Smooth muscle cell (in vitro differentiated cells): ENCODE data around the gene CLDN20. TPM values are rescaled to one million over a fixed set of nuclear protein-coding genes. Genes with fewer than 3 reads are reported as not detected.

Experiments
- DNase-seq: peaks from one replicate; lab custom pipeline; 2025; ENCODE audit not compliant: unreplicated experiment; lab: John Stamatoyannopoulos, UW
- H2AFZ ChIP-seq: fragments of 200-600 bp; sonication (generic); 2 replicates; pipeline ENCODE4 v1.6.0; 2016; ENCODE audit warnings: antibody characterized with exemption, low read depth, mild to moderate bottlenecking
- H3F3A ChIP-seq: fragments of 200-600 bp; sonication (generic); 2 replicates; pipeline ENCODE4 v1.6.0; 2017; ENCODE audit warnings: antibody characterized with exemption, low read depth
- H3K27ac ChIP-seq: fragments of 200-600 bp; sonication (generic); 2 replicates; pipeline ENCODE4 v1.5.1; 2016; ENCODE audit warnings: low read depth, mild to moderate bottlenecking
- H3K27me3 ChIP-seq: fragments of 200-600 bp; sonication (generic); 2 replicates; pipeline ENCODE4 v1.6.1; 2016; ENCODE audit warnings: low read depth, mild to moderate bottlenecking
- H3K36me3 ChIP-seq: fragments of 200-600 bp; sonication (generic); 2 replicates; pipeline ENCODE4 v1.5.1; 2016; ENCODE audit warnings: low read depth
- H3K4me1 ChIP-seq: fragments of 200-600 bp; sonication (generic); 2 replicates; pipeline ENCODE4 v1.5.1; 2016; ENCODE audit warnings: low read depth
- H3K4me2 ChIP-seq: fragments of 200-600 bp; sonication (generic); 2 replicates; pipeline ENCODE4 v1.6.0; 2016; ENCODE audit warnings: mild to moderate bottlenecking
- H3K4me3 ChIP-seq: fragments of 200-600 bp; sonication (generic); 2 replicates; pipeline ENCODE4 v1.5.1; 2016; ENCODE audit warnings: mild to moderate bottlenecking
- H3K79me2 ChIP-seq: fragments of 200-600 bp; sonication (generic); 2 replicates; pipeline ENCODE4 v1.6.0; 2016; ENCODE audit warnings: low read depth, mild to moderate bottlenecking
- H3K9ac ChIP-seq: fragments of 200-600 bp; sonication (generic); 2 replicates; pipeline ENCODE4 v1.6.0; 2016; ENCODE audit warnings: low read depth
- H3K9me3 ChIP-seq: fragments of 200-600 bp; sonication (generic); replicated peaks from 2 replicates; pipeline ENCODE4 v1.5.1; 2016; ENCODE audit warnings: low read depth
- H4K20me1 ChIP-seq: fragments of 200-600 bp; sonication (generic); 2 replicates; pipeline ENCODE4 v1.6.0; 2016; ENCODE audit warnings: low read depth
- WGBS: methylation state at CpG from one replicate; pipeline ENCODE4 v1.1.7; 2016; ENCODE audit warnings: low lambda C conversion rate; 5-methylcytosine and 5-hydroxymethylcytosine counted together
- polyA plus RNA-seq: library from polyadenylated mRNA; unstranded; fragments of >200 nt; fragmentation: Nextera tagmentation; extraction: Ambion mirVana; gene quantifications from 2 replicates; pipeline ENCODE4 v1.2.1, GENCODE V29; 2016
- total RNA-seq: library from RNA; depleted of rRNA; stranded (reverse); fragments of >200 nt; gene quantifications from 2 replicates; pipeline ENCODE4 v1.2.3, GENCODE V29; 2014
- TF ChIP-seq, protein P1 (sequence below): fragments of 200-600 bp; sonication (generic); IDR thresholded peaks from 2 replicates; pipeline ENCODE4 v1.5.1; 2017; ENCODE audit warnings: borderline replicate concordance, mild to moderate bottlenecking, antibody characterized with exemption; ENCODE audit not compliant: insufficient read depth, poor library complexity, severe bottlenecking

CLDN20 gene
- total and polyA plus RNA-seq, 2 experiments from 2014 or later: not detected

DNA sequence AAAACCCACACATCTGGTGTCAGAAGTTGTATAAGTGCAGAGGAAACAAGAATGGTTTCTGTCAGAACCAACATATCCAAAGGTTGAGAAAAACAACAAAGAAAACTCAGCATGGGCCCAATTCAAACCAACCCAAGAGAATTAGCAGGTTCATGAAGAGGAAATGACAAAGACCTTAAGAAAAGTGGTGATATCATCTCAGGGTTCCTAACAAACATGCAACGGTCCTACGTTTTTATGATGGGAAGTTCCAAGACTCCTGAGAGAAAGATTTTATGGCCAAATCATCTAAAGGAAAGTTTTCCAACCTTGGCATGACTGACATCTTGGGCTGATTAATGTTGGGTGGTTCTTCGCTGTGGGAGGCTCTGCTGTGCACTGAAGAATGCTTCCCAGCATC lies 27.5 kb downstream of the CLDN20 start:
- H3F3A ChIP-seq: no peaks in the 10 kb centered on the region

DNA sequence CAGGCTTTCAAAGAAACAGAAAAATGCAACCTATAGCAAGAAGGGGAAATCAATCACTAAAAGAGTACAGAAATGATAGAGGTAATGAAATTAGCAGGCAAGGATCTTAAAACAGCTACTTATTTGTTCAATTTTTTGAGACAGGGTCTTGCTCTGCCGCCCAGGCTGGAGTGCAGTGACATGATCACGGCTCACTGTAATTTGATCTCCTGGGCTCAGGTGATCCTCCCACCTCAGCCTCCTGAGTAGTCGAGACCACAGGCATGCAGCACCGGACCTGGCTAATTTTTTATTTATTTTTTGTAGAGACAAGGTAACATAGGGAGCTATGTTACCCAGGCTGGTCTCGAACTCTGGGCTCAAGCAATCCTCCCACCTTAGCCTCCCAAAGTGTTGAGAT lies 28.9 kb downstream of the CLDN20 start:
- no peaks in the 10 kb centered on the region for H3K27me3 ChIP-seq
- peaks cover 2% of the 10 kb centered on the region for H3K36me3 ChIP-seq
- TF ChIP-seq, protein P1, sequence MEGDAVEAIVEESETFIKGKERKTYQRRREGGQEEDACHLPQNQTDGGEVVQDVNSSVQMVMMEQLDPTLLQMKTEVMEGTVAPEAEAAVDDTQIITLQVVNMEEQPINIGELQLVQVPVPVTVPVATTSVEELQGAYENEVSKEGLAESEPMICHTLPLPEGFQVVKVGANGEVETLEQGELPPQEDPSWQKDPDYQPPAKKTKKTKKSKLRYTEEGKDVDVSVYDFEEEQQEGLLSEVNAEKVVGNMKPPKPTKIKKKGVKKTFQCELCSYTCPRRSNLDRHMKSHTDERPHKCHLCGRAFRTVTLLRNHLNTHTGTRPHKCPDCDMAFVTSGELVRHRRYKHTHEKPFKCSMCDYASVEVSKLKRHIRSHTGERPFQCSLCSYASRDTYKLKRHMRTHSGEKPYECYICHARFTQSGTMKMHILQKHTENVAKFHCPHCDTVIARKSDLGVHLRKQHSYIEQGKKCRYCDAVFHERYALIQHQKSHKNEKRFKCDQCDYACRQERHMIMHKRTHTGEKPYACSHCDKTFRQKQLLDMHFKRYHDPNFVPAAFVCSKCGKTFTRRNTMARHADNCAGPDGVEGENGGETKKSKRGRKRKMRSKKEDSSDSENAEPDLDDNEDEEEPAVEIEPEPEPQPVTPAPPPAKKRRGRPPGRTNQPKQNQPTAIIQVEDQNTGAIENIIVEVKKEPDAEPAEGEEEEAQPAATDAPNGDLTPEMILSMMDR: no peak
- no peaks in the 10 kb centered on the region for H4K20me1 ChIP-seq
- no peak overlapping the region for H3K9ac ChIP-seq
- H3K4me1 ChIP-seq: peaks cover 8% of the 10 kb centered on the region
- H3F3A ChIP-seq: no peaks in the 10 kb centered on the region
- no peak overlapping the region for H3K4me3 ChIP-seq
- no peak overlapping the region for H2AFZ ChIP-seq
- H3K79me2 ChIP-seq: no peaks in the 10 kb centered on the region
- no peaks in the 10 kb centered on the region for H3K9me3 ChIP-seq
- H3K4me2 ChIP-seq: no peak overlapping the region
- H3K27ac ChIP-seq: no peak overlapping the region
- DNase-seq: no peak
- 65% methylated on average over 5 of the region's 5 CpGs for WGBS

More for the DNA sequence above, 27.5 kb downstream of the CLDN20 start:
- H3K9me3 ChIP-seq: no peaks in the 10 kb centered on the region
- no peak overlapping the region for H3K4me2 ChIP-seq
- WGBS: 91% methylated on average over 3 of the region's 3 CpGs
- TF ChIP-seq, protein P1: no peak
- H3K79me2 ChIP-seq: no peaks in the 10 kb centered on the region
- no peaks in the 10 kb centered on the region for H3K27me3 ChIP-seq
- H4K20me1 ChIP-seq: no peaks in the 10 kb centered on the region
- no peaks in the 10 kb centered on the region for H3K36me3 ChIP-seq
- no peak overlapping the region for H3K9ac ChIP-seq
- H3K4me3 ChIP-seq: no peak overlapping the region
- H3K27ac ChIP-seq: no peak overlapping the region
- H2AFZ ChIP-seq: no peak overlapping the region
- peaks cover 6% of the 10 kb centered on the region for H3K4me1 ChIP-seq
- DNase-seq: no peak

DNA sequence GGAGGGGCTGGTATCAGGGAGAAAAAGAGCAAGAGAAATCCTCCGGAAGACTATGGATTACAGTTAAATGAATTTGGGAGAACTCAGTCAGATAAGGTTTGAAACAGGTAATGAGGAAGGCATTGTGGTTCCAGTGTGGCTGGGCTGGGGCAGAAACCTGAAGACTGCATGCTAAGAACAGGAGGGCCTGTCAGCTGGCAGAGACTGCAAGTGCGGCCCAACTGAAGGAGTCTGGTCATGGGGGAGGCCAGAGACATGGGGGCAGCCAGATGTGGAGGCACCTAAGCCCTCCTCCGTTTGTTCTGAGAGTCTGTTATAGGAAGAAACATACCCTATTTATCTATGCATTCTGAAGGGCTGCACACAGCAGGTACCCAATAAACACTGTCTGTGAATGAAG lies 33.9 kb downstream of the CLDN20 start:
- Histone ChIP-seq H3K4me3 (no peak overlapping the region), H3K9ac (no peak overlapping the region), H4K20me1 (no peaks in the 10 kb centered on the region), H3K9me3 (no peaks in the 10 kb centered on the region), H3K27ac (no peak overlapping the region), H3K79me2 (no peaks in the 10 kb centered on the region), H3F3A (no peaks in the 10 kb centered on the region), H3K36me3 (peaks cover 2% of the 10 kb centered on the region), H3K27me3 (no peaks in the 10 kb centered on the region), H3K4me1 (peaks cover 17% of the 10 kb centered on the region), H2AFZ (no peak overlapping the region), H3K4me2 (no peak overlapping the region)
- WGBS: 99% methylated on average over 3 of the region's 3 CpGs
- DNase-seq: no peak
- TF ChIP-seq, protein P1: no peak

DNA sequence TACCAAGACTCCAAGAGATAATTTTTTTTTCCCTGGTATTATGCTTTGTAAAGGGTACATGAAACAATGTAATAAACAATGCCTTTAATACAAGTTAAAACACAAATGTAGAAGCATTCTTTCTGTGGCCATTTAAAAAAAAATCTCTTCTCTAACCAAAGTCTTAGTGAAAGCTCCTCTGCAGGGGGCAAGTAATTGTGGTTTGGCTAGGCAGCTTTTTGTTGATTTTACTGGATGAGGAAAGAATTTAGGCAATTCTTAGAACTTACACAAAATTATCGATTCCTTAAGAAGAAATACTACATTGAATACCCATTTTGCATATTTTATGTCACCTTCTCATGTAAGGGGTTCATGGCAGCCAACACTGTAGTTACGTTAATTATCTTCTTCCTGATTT lies 38.1 kb downstream of the CLDN20 start:
- Histone ChIP-seq H3K4me3 (no peak overlapping the region), H3K27ac (no peak overlapping the region), H3F3A (no peaks in the 10 kb centered on the region), H3K79me2 (no peaks in the 10 kb centered on the region), H3K36me3 (peaks cover 2% of the 10 kb centered on the region), H3K4me1 (peaks cover 17% of the 10 kb centered on the region), H3K27me3 (no peaks in the 10 kb centered on the region), H3K9me3 (no peaks in the 10 kb centered on the region), H3K9ac (no peak overlapping the region), H4K20me1 (no peaks in the 10 kb centered on the region), H2AFZ (no peak overlapping the region), H3K4me2 (peak overlapping the region; percentile 4)
- TF ChIP-seq, protein P1: no peak
- no peak for DNase-seq
- WGBS: 89% methylated on average over 2 of the region's 2 CpGs
